Activated naive CD8-positive, alpha-beta T cell treated with anti-CD3 and anti-CD28 coated beads for 36 hours (primary cell): ENCODE measurements around the gene TMPRSS7. TPM values are rescaled to one million over a fixed set of nuclear protein-coding genes. Genes with fewer than 3 reads are reported as not detected.

ENCODE experiments used
- DNase-seq: peaks from one replicate; pipeline ENCODE4 v3.0.0; 2021
- H3K27ac Mint-ChIP-seq: one replicate; pipeline ENCODE4 v1.8.0; 2022; ENCODE audit warnings: mild to moderate bottlenecking, moderate library complexity, mixed read lengths
- H3K27me3 Mint-ChIP-seq: one replicate; pipeline ENCODE4 v1.8.0; 2022; ENCODE audit warnings: mild to moderate bottlenecking, mixed read lengths
- H3K36me3 Mint-ChIP-seq: one replicate; pipeline ENCODE4 v1.8.0; 2021; ENCODE audit warnings: mild to moderate bottlenecking, mixed read lengths
- H3K4me1 Mint-ChIP-seq: one replicate; pipeline ENCODE4 v1.8.0; 2021; ENCODE audit warnings: mixed read lengths
- H3K4me3 Mint-ChIP-seq: one replicate; pipeline ENCODE4 v1.8.0; 2022; ENCODE audit warnings: mild to moderate bottlenecking, moderate library complexity, mixed read lengths
- H3K9me3 Mint-ChIP-seq: one replicate; pipeline ENCODE4 v1.8.0; 2022; ENCODE audit warnings: mixed read lengths
- total RNA-seq, 2 experiments: library from RNA; stranded (reverse); gene quantifications; one replicate each; pipeline ENCODE4 v1.2.3, GENCODE V29; 2021

Gene TMPRSS7
- total RNA-seq, 2 experiments from 2014 or later, result not detected

DNA sequence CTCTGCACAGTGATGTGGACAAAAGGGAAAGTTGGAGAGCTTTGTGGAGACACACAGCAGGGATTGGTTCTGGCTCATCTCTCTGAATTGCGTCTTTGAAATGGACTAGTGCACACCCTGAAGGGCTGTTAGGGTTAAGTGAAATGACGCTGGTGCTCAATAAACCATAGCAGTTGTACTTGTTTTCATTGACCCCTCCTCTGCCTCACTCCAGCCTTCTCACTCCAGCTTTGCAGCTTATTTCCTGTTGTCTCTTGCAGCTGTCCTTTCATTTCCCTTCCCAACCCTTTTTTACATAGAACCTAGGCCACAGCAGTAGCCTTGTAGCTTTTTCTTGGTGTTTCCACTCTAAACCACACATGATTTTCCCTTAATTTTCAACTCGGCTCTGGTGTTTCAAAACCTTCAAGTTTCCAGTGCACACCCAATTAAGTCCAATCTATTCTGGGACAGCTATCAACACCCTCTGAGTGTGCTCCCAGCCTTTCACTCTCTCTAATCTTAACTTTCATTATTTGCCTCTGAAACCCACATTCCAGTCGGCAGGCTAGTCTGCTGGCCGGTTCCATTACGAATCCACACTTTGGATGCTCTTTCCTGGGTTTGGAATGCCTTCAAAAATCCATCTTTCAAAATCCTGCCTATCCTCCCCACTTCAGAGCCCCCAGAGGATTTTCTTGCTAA lies 58.1 kb downstream of the TMPRSS7 start:
- Mint-ChIP-seq H3K27me3 (peaks cover 23% of the 10 kb centered on the region), H3K9me3 (no peaks in the 10 kb centered on the region), H3K27ac (no peak overlapping the region), H3K4me3 (no peak overlapping the region), H3K4me1 (peaks cover 30% of the 10 kb centered on the region), H3K36me3 (peaks cover 3% of the 10 kb centered on the region)
- DNase-seq, result no peak

DNA sequence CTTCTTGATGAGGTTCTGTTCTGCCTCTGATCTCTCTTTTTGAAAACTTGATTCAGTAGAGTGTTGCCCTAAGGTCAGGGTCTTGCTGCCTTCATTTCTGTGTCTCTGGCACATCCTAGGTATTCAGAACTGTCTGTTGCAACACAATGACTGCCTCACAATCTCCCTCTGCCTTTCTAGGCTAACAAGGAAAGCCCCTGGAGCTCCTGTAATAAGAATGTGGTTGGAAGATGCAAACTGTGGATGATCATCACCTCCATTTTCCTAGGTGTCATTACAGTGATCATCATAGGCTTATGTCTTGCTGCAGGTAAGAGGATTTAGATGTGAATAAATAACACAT lies 58.6 kb downstream of the TMPRSS7 start:
- DNase-seq, result no peak
- H3K36me3 Mint-ChIP-seq, result peaks cover 3% of the 10 kb centered on the region
- peaks cover 28% of the 10 kb centered on the region for H3K4me1 Mint-ChIP-seq
- H3K9me3 Mint-ChIP-seq, result peaks cover under 1% of the 10 kb centered on the region
- peaks cover 18% of the 10 kb centered on the region for H3K27me3 Mint-ChIP-seq
- no peak overlapping the region for H3K4me3 Mint-ChIP-seq
- peak overlapping the region; percentile 12 for H3K27ac Mint-ChIP-seq

DNA sequence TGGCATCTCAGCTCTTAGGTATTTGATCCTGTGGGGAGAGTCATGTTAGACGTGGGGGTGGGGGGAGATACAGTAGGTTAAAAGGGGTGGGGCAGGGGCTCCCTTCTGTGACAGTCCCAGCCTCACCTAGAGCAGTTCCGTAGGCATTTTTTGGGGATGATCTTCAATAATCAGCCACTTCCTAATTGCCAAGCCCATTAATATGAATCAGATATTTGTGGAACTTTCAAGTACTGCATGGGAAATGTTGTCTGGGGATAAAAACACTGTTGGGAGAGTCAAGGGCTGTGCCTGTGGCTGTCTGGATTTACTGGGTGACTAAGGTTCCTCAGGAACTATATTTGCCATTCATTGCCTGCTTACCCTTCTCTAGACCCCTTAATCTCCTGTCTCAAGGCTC lies 61.2 kb downstream of the TMPRSS7 start:
- no peak for DNase-seq
- Mint-ChIP-seq H3K27ac (no peak overlapping the region), H3K27me3 (peaks cover 4% of the 10 kb centered on the region), H3K9me3 (peaks cover 2% of the 10 kb centered on the region), H3K36me3 (peaks cover 5% of the 10 kb centered on the region), H3K4me3 (no peak overlapping the region), H3K4me1 (peaks cover 24% of the 10 kb centered on the region)

DNA sequence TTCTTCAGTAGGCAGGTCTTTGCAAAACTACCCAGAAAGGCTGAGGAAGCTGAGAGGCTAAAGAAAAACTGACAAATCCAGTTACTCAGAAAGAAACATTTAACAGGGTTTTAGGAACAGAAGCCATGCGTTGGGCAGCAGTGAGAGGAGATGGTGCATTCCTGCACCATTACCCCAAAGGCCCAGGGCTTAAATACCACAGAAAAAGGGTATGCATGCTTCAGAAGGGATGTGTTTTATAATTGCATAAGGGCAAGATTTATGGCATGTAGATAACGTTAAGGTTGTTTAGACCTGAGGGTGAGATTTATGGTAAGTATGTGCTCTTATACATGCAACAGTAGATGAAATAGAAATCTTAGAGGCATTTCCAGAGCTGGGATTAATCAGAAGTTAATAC lies 61.6 kb downstream of the TMPRSS7 start:
- Mint-ChIP-seq H3K9me3 (peaks cover 2% of the 10 kb centered on the region), H3K4me3 (no peak overlapping the region)

DNA sequence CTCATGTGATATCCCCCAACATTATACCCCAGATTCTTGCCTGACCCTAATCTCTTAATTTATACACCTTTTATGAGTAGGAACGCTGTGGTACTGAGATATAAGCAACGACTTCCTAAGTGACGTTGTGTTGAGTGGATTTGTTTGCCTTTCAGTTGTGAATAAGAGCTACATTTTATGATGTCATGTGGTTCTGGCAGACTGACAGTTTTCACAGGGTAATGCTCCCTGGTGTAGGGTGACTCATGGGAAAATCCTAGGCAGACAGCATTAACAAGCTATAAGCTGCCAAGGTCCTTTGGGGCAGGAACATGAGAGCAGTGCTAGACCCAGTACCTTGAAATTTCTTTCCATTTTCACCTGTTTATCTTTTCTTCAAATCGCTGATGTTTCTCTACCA lies 62.8 kb downstream of the TMPRSS7 start:
- H3K36me3 Mint-ChIP-seq, result peaks cover 5% of the 10 kb centered on the region
- no peaks in the 10 kb centered on the region for H3K27me3 Mint-ChIP-seq
- H3K27ac Mint-ChIP-seq, result no peak overlapping the region
- DNase-seq, result peak; percentile 29
- H3K4me3 Mint-ChIP-seq, result no peak overlapping the region
- peaks cover 22% of the 10 kb centered on the region for H3K4me1 Mint-ChIP-seq
- peaks cover 2% of the 10 kb centered on the region for H3K9me3 Mint-ChIP-seq

More for the DNA sequence above, 61.6 kb downstream of the TMPRSS7 start:
- Mint-ChIP-seq H3K27me3 (peaks cover 1% of the 10 kb centered on the region), H3K36me3 (peaks cover 5% of the 10 kb centered on the region), H3K27ac (no peak overlapping the region), H3K4me1 (peaks cover 22% of the 10 kb centered on the region)
- DNase-seq, result no peak

DNA sequence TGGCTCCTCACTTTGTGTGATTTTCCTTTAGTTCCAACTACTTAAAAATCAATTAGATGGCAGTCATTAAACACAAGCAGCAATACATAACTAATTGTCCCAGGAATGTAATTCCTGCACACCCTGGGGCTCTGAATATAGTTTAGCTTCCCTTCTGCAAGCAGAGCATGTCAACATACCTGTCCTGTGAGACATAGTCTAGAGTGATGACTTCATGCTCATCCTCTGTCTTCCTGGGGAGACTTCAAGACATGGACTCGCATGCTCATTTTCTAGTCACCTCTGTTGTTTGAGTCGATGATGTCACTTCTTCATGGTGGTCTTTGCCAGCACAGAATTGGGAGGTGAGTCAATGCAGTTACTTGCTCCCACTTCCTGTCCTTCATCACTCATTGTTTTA lies 67.4 kb downstream of the TMPRSS7 start:
- Mint-ChIP-seq H3K4me3 (no peak overlapping the region), H3K9me3 (peaks cover 2% of the 10 kb centered on the region), H3K27me3 (no peaks in the 10 kb centered on the region), H3K4me1 (peaks cover 9% of the 10 kb centered on the region), H3K36me3 (peaks cover 4% of the 10 kb centered on the region), H3K27ac (no peak overlapping the region)
- no peak for DNase-seq

DNA sequence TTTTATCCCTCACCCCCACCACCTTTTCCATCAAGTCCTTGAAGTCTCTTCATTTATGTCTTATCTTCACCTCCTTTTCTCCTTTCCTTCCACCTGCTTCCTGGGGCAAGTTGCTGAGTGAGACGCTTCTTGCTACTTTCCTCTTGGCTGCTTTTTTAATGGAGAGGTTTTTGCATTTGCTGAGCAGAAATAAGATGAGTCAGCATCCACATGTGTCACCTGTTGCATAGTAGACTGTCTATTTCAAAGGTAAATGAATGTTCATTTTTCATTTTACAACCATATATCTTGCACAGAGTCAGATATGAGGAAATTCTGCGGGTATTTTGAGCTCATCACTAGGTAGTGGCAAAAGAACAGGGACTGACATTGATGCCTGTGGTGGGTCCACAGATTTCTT lies 70.2 kb downstream of the TMPRSS7 start:
- Mint-ChIP-seq H3K36me3 (peaks cover 2% of the 10 kb centered on the region), H3K27ac (no peak overlapping the region), H3K27me3 (no peaks in the 10 kb centered on the region), H3K4me3 (no peak overlapping the region), H3K9me3 (no peaks in the 10 kb centered on the region), H3K4me1 (peaks cover 3% of the 10 kb centered on the region)
- no peak for DNase-seq

DNA sequence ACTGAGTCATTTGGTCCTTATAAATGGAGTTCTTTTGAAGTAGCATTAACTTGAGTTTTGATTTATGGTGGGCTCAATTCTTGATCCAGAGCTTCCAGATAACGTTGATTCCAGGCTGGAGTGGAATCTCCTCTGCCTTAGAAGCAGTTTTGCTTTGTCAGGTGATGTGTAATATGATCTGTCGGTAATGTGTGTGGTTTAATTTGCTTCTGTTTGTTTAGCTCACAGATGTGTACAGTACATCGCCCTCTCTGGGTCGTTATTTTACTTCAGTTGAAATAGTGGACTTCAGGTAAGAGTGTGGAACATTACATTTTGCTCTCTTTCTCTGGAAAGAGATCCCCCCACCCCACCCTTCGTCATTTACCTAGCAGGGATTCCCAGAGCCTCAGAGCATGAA lies 74.8 kb downstream of the TMPRSS7 start:
- H3K4me3 Mint-ChIP-seq, result no peak overlapping the region
- no peaks in the 10 kb centered on the region for H3K36me3 Mint-ChIP-seq
- no peak overlapping the region for H3K27ac Mint-ChIP-seq
- no peaks in the 10 kb centered on the region for H3K9me3 Mint-ChIP-seq
- H3K27me3 Mint-ChIP-seq, result no peaks in the 10 kb centered on the region
- H3K4me1 Mint-ChIP-seq, result peaks cover 3% of the 10 kb centered on the region
- no peak for DNase-seq

DNA sequence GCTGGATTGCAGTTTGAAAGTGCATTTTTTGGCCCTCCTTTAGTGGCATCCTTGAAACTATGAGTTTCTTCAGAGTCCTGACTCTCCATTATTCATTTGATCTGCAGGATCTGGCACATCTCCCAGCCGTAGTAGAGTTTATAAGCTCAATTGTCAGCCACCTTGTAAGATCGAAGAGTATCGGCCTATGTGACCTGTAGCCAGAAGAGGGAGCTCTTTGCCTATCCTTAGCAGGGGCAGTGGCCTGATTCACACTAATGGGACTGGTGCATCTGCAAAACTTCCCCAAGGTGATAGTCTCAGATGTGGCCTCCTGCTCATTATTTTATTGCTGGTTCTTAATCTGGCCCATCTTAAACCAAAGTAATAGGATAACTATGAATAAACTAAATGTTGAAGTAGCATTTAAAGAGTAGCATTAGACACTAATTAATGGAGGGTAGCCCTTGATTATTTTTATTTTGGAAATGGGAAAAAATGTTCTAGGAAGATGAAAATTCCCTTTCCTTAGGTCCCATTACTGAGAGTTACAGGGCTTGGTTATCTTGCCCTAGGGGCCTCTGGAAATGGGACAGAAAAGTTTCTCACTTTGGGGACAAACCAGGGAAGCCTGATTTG lies 77.4 kb downstream of the TMPRSS7 start:
- Mint-ChIP-seq H3K27me3 (no peaks in the 10 kb centered on the region), H3K36me3 (no peaks in the 10 kb centered on the region), H3K4me3 (no peak overlapping the region), H3K27ac (no peak overlapping the region), H3K9me3 (no peaks in the 10 kb centered on the region), H3K4me1 (peaks cover 8% of the 10 kb centered on the region)
- DNase-seq, result peak; percentile 53

DNA sequence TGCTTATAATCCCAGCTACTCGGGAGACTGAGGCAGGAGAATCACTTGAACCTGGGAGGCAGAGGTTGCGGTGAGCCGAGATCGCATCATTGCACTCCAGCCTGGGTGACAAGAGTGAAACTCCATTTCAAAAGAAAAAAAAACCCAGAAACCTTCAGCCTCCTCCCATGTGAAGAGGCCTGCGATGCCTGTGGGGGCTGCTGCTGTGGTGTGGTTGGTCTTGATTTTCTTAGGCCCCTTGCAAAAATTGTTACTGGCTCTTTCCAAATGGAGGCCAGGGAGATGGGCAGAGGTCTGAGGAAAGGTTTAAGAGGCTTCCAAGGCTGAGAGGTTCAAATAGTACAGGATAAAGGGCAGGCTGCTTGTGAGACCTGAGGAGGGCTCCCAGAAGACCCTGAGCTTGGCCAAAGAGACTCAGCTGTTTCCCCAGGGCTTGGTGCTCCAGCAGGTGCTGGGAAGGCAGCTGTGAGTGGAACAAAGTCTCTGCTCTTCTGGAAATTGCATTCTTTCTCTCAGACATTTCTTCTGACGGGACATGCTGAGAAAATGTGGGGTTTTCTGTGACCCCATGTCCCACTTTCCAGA lies 80.1 kb downstream of the TMPRSS7 start:
- Mint-ChIP-seq H3K4me3 (no peak overlapping the region), H3K27me3 (no peaks in the 10 kb centered on the region), H3K4me1 (peaks cover 22% of the 10 kb centered on the region), H3K27ac (peak overlapping the region; percentile 18), H3K36me3 (peaks cover 3% of the 10 kb centered on the region), H3K9me3 (no peaks in the 10 kb centered on the region)
- DNase-seq, result no peak

DNA sequence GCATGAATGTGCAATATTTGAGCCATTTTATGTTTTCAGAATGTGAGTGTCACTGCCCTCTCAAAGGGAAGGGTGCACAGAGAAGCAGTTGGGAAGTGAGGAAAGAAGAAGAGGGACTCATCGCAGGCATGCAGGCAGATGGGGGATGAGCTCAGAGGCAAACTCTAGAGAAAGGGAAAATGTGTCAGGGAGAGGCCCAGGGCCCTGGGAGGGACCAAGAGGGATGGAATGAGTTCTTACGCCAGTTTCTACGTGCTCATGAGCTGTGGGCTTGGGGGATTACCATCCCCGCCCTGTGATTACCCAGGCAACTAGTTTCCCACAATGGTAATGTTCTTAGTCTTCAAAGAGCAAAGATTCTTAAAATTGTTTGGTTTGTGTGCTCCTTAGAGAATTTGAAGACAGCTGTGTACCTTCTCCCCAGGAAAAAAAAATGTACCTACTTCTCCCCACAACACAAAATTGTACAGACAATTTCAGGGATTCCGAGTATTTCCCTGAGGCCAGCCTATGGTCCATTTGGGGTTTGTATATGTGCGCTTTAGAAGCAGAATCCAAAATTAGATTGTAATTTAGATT lies 80.7 kb downstream of the TMPRSS7 start:
- H3K27ac Mint-ChIP-seq, result peak overlapping the region; percentile 18
- no peaks in the 10 kb centered on the region for H3K9me3 Mint-ChIP-seq
- H3K36me3 Mint-ChIP-seq, result peaks cover 3% of the 10 kb centered on the region
- peaks cover 28% of the 10 kb centered on the region for H3K4me1 Mint-ChIP-seq
- H3K27me3 Mint-ChIP-seq, result no peaks in the 10 kb centered on the region
- no peak for DNase-seq
- H3K4me3 Mint-ChIP-seq, result no peak overlapping the region

DNA sequence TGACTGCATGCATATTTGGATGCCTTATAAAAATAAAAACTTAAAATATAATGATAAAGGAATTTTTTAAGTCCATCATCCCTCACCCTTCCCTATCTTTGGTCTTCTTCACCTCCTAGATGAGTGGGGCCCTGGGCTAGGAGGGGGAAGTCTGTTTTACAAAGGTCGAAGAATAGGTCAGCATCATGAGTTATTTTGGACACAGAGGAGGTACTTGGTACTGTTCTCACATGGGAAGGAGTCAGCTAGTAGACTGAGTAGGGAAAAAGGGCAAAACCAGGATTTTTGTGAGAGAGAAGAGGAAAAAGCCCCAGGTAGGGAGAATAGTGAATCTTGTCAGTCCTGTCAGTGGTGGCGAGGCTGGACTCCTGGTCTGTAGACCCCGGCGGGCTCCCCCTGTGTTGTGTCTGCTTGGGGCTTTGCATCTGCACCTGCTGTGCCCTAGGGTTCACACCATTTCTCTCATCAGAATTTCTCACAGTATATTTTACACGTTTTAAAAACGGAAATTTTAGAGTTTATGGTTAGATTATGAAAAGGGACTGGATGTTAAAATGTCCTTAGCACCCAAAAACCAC lies 81.4 kb downstream of the TMPRSS7 start:
- peaks cover 3% of the 10 kb centered on the region for H3K36me3 Mint-ChIP-seq
- H3K27me3 Mint-ChIP-seq, result no peaks in the 10 kb centered on the region
- H3K4me3 Mint-ChIP-seq, result no peak overlapping the region
- H3K9me3 Mint-ChIP-seq, result no peaks in the 10 kb centered on the region
- peaks cover 32% of the 10 kb centered on the region for H3K4me1 Mint-ChIP-seq
- DNase-seq, result no peak
- no peak overlapping the region for H3K27ac Mint-ChIP-seq

DNA sequence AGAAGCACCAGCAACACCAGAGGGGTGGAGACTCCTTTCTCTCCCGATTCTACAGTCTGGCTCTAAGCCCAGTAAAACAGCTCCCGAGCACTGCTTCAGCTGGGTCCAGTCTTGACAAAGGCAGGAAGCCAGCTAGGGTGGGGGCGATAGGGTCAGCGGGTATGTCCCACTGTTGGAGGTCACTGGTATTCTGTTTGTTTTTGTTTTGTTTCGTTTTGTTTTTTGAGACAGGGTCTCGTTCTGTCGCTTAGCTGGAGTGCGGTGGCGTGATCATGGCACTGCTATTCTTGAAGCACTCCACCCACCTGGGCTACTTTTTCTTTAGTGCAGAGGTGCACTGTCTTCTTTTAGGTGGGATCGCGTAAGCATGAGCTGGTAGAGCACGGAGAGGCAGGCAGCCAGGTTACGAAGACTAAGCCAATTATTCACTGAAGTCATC lies 82.2 kb downstream of the TMPRSS7 start:
- Mint-ChIP-seq H3K27me3 (no peaks in the 10 kb centered on the region), H3K27ac (no peak overlapping the region), H3K9me3 (no peaks in the 10 kb centered on the region), H3K4me3 (no peak overlapping the region), H3K36me3 (peaks cover 3% of the 10 kb centered on the region), H3K4me1 (peaks cover 37% of the 10 kb centered on the region)
- no peak for DNase-seq

DNA sequence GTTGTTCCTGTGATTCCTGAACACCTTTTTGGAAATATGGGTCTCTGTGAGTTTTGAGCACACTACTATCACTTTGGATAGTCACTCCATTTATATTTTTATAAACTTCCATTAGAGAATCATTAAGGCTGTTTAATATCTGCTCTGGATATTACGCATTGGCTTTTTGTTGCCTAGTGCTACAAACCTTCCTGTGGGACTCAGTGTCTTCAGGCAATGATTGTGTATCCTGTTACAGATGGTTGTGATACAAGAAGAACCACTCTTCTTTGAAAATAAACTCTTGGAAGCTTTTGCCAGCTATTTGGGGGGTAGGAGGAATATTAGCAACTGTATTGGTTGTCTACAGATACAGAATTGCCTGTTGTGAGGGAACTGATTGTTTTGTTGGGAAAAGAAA lies 82.9 kb downstream of the TMPRSS7 start:
- Mint-ChIP-seq H3K4me3 (no peak overlapping the region), H3K27ac (no peak overlapping the region), H3K4me1 (peaks cover 41% of the 10 kb centered on the region), H3K9me3 (no peaks in the 10 kb centered on the region), H3K27me3 (no peaks in the 10 kb centered on the region), H3K36me3 (peaks cover 3% of the 10 kb centered on the region)
- DNase-seq, result no peak

DNA sequence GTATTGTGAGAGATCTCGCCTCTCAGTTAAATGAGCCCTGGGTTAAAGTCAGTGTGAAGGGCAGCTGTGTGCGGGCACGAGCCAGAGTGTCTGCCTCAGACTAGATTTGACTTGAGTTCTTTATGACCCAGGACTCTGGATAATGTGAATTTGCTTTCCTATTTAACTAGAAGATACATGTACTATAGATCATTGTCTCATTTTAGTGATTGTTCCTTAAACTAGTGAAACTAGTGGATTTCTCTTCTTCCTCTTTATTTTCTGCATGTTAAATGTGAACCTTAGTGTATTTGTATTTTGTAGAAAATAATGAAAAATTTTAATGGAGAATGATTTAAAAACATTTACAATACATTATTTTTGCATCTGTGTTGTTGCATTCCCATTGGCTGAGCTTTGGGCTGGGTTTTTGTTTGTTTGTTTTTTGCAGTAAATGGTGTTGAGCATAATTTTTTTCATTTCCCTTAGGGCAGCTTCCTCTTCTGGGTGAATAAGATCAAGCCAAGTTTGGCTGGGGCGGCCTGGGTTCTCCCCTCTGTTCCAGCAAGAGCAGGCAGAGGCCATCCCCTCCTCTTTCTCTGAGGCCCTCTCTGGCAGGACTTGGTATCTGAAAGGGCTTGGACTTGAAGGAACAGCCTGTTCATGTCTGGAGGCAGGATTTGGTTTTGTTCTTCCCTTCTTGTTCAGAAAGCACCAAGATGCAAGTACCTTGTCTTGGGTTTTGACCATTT lies 83.5 kb downstream of the TMPRSS7 start:
- no peak overlapping the region for H3K27ac Mint-ChIP-seq

More for the DNA sequence above, 83.5 kb downstream of the TMPRSS7 start:
- Mint-ChIP-seq H3K9me3 (no peaks in the 10 kb centered on the region), H3K4me1 (peaks cover 42% of the 10 kb centered on the region), H3K4me3 (no peak overlapping the region), H3K27me3 (no peaks in the 10 kb centered on the region), H3K36me3 (peaks cover 6% of the 10 kb centered on the region)
- DNase-seq, result no peak
